HG03439 (cell line): Measurements from ENCODE around the gene SYVN1.
"Not testable (repeated sequence)": the region's sequence is repeated elsewhere in the genome, so short reads cannot be mapped to it uniquely, and the experiment has no call there.

Experiments
- ATAC-seq: cut with Tn5 transposase; IDR thresholded peaks from one replicate; pipeline ENCODE4 v1.9.1; 2021; ENCODE audit warnings: mild to moderate bottlenecking, moderate library complexity; ENCODE audit not compliant: unreplicated experiment

SYVN1 gene

DNA sequence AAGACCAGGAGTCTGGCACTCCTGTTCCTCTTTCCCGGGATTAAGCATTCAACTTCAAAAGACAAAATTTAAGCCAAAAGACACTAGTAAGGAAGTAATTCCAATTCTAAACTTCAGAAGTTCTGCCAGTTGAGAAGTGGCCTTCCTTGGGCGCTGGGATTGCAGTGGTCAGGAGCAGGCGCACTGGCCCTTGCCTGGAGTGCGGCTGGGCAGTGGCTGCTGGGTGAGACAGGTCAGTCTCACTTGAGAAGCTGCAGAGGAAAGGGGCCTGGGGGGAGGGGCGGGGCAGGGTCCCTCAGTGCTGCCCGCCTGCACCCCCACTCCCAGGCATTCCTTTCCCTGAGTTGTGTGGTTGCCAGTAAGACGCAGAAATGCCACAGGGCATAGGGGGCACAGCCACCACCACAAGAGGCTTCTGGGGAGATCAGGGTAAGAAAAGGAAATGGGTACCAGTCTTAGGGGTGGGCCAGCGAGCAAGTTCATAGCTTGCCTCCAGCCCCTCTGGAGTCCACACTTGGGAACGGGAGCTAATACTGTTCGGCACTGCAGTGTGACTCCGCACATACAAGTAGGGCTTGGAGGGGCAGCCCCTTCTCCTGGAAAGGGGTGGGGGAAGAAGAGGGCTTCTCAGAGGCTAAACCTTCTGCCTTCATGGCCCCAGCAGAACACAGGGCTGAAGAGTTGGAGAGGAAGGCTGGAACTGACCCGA, 6.7 kb downstream of the SYVN1 start:
- no peak for ATAC-seq

DNA sequence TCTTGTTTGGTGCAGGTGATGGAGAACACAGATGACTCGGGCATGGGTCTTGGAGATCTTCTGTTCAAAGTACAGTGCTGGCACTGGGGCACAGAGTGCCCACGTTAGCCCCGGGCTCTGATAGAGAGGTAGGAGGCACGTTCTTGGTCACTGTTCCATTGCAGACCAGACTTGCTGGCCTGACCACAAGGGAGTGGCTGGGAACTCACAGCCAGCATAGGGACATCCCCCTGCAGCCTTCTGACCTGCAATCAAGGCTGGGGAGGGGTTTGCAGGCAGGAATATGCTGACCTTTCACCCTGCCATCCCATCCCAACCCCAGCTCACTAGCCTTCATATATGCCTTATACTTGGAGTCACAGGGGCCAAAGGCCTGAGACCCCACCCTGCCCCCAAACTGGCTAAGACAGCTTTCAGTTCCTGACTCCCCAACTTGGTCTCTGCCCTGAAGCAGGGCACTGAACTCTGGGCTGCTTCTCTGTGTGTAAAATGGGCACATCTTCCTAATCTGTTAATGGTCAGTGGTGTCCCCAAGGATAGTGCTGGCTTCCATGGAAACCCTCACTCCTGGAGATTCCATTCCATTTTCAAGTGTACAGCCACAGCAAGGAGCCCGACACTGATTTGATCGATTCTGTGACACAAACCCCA, 7.6 kb downstream of the SYVN1 start:
- ATAC-seq = no peak

DNA sequence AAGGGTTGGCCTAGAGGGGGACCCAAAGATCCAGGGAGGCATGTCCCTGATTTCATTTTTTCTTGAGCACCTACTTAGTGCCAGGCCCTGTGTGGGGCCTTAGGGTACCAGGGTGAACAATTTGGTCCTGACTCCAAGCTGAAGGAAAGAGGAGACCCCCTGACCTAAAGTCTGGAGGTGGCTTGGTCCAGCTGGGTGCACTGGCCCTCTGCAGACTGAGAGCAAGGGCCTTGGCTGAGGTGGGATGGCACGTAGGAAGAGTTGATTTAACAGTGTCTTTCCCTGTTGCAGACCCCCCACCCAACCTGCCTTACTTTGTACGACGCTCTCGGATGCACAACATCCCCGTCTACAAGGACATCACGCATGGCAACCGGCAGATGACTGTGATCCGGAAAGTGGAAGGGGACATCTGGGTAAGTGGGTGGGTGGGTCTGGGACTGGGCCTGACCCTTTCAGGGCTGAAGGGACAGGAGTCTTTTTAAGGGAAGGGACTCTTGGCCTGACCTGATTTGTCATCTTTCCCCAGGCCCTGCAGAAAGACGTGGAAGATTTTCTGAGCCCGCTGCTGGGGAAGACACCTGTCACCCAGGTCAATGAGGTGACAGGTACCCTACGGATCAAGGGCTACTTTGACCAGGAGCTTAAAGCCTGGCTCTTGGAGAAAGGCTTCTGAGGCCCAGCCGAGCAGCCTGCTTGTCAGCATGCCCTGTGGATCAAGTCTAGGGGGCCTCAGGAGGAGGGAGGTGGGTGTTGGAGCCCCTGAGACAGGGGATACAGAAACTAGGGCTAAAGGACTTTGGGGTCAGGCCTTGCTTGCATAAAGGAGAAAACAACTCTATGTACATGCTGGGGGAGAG, 8.9 kb downstream of the SYVN1 start:
- no peak for ATAC-seq

DNA sequence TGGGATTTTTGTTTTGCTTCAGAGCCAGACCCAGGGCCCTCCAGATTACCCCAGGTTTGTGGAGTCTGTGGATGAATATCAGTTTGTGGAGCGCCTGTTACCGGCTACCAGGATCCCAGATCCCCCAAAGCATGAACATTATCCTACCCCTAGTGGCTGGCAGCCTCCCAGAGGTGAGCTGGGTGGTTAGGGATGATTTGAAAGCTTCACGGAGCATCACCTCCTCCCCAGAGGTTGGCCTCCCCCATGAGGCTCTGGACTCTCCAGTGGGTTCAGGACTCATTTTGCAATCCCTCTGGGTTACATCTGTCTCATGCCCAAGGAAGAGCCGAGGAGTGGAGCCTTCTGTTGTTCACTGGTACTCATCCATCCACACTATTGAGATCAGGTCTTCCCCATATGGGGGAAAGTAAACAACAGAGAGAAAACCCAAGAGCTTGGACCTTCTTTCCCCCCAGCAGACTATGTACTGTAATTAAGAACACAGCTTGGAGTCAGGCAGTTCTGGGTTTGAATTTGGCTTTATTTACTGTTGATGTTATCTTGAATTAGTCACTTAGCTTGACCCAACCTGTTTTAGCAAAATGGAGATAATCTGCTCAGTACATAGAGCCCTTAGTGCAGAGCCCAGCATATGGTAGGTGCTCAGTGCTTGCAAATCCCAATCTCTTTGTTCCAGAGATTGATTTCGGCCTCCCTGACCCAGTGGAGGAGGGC, 9.7 kb downstream of the SYVN1 start:
- no peak for ATAC-seq

DNA sequence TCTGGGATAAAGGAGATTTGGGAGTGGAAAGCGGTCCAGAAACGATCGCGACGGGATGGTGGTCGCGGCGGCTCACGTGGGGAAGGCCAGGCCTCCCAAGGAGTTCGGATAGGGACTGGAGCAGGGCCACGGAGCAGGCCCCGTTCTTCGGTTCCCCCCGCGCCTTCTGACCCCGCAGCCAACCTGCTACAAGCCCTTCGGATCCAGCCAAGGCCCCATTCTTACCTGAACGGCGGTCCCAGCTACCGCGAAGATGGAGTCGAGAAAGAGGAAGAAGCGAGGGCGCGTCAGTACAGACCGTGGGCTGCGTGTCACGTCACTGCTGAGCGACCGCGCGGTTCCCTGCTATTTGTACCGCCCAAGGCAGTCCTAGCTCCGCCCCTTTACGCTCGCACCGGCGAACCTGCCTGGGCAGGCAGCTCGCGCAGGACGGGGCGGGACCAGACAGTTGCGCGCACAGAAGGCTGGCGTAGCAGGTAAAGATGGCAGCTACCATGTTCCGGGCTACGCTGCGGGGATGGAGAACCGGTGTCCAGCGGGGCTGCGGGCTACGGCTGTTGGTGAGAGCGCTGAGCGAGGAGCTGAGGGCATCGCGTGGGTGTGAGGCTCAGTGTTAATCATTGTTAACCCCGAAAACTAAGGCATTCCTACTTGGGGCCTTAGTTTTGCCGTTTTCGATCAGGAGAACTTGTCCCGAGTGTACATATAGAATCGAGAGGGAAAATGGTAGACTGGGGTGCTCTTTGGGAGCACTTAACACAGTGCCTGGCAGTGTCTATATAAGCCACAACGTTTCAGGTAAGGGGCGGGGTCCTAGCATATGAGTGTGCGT, 12.2 kb downstream of the SYVN1 start, which contains the start of the genes FAU and MRPL49:
Gene FAU (minus strand): TSS at position 270 of the 832 bp plus-strand sequence. CDS start 321 bp downstream, outside the sequence.
Gene MRPL49 (plus strand): TSS at position 457 of the 832 bp plus-strand sequence. CDS start 26 bp downstream, at position 483.
- ATAC-seq = peak; percentile 61

DNA sequence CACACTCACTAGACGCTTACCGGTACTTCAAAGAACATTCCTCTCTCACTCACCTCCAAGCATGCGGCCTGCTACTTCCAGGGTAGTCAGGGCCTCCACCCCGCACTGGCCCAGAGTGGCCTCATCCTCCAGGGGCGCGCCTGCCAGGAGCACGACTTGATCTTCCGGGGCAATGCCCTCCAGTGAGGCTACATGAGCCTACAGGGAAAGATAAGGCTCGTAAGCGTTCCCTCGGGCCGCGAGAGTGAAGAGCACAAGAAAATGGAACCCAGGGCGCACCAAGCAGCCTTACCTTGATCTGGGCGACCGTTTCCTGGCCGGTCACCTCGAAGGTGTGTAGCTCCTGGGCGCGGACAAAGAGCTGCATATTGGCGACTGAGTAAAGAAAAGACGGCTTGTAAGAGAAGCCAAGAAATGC, 12.9 kb downstream of the SYVN1 start:
- ATAC-seq = no peak

DNA sequence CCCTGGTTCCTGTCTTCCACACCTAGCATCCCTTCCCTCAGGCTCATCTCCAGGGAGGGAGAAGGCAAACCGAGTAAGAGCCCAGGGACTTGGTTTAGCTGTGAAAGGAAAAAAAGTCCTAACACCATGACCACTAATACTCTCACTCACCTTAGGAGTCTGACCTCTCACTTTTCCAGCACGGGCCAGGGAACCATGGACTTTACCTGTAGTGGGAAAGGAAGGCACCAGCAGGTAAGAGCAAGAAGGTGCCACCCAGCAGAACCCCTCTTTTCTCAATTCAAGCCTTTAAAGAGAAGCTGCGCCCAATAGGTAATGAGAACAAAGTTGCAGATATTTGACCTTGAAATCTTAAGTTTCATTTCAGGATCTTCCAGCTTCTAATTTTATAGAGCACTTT, 13.5 kb downstream of the SYVN1 start:
- no peak for ATAC-seq

DNA sequence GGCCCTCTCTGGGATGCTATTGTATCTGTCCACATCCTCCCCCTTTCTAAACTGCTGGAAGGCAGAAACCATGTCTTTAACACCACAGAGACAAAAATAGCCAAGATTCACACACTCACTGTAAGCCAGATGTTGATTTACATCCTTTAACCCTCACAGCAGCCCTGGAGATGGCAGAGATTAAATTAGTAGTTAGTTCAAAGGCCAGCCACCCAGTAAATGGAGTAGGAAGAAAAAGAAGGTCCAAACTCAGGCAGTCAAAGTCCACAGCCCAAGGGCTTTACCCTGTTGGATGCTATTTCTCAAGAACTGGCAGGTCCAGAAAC, 14.7 kb downstream of the SYVN1 start:
- no peak for ATAC-seq

DNA sequence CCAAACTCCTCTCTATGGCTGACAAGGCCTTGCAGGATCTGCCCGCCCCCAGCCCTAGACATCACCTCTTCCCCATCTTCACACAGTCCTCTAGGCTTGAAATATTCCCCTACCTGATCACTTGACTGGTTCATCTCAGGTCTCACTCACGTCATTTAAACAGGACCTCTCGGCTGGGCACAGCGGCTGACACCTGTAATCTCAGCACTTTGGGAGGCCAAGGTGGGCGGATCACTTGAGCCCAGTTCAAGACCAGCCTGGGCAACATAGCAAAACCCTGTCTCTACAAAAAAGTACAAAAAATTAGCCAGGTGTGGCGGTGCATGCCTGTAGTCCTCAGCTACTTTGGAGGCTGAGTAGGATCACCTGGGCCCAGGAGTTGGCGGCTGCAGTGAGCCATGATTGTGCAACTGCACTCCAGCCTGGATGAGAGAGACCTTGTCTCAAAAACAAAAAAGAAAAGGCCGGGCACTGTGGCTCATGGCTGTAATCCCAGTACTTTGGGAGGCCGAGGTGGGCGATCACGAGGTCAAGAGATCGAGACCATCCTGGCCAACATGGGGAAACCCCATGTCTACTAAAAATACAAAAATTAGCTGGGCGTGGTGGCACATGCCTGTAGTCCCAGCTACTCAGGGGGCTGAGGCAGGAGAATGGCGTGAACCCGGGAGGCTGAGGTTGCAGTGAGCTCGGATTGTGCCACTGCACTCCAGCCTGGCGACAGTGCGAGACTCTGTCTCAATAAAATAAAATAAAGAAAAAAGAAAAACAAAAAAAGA, 15.2 kb downstream of the SYVN1 start:
- not testable (repeated sequence) for ATAC-seq

DNA sequence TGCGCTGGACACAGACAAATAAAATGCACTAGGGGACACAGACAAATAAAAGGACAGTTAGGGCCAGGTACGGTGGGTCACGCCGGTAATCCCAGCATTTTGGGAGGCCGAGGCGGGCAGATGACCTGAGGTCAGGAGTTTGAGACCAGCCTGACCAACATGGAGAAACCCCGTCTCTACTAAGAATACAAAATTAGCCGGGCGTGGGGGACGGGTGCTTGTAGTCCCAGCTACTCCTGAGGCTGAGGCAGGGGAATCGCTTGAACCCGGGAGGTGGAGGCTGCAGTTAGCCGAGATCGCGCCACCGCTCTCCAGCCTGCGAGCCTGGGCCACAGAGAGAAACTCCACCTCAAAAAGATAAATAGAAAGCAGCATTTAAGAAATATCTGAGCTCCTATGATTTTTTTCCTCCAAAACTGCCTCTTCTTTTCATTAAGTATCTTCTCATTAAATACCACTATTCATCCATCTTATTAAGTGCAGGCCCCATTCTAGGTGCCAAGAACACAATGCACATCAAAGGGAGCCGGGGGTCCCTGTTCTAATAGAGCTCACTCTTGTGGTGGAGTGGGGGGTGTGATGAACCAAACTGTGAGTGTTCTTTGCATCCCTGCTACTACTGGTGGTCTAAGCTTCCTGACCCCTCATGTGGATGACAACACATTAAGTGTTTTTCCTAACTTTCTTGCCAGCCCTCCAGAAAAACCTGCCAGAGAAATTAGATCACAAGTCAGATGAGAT, 16.1 kb downstream of the SYVN1 start:
- ATAC-seq = no peak

DNA sequence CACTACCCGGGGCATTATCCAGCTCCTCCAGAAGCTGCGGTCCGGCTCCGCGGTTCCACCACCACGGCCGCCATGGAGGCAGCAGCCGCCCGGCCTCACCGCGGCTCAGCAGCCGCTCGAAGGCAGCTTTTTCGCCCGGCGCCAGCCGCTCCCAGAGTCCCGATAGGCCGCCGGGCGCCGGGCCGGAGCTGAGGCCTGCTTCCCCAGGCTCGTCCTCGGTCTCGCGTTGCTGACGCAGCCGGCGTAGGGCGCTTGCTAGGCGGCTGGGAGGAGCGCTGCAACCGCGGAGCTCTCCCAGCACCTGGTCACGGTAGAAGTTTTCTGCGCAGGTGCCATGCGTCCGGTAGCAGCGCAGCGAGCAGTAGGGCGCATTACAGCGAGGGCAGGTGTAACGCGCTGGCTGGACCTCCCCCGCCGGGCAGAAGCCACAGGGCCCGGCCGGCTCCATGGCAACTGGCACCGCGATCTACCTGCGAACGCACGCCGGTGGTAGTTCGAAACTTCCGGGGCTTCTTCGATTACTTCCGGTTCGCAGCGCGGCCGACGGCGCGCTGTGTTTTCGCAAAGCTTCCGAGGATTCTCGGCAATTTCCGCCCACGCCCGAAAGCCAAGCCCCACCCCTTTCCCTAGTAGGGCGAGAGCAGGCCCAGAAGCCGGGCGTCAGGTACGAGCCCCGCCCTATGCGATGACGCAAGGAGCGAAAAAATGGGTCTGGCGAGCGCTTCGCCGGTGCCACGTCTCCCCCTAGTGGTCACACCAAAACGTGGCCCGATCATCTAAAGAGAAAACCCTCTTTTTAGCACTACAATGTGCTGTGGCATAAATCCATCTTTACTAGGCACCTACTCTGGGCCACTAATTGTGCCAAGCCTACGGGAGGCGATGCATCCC, 16.9 kb downstream of the SYVN1 start, which contains the start of gene ZNHIT2:
Gene ZNHIT2 (minus strand): TSS at position 496 of the 891 bp plus-strand sequence. CDS start 48 bp downstream, at position 448.
- peak; percentile 57 for ATAC-seq

DNA sequence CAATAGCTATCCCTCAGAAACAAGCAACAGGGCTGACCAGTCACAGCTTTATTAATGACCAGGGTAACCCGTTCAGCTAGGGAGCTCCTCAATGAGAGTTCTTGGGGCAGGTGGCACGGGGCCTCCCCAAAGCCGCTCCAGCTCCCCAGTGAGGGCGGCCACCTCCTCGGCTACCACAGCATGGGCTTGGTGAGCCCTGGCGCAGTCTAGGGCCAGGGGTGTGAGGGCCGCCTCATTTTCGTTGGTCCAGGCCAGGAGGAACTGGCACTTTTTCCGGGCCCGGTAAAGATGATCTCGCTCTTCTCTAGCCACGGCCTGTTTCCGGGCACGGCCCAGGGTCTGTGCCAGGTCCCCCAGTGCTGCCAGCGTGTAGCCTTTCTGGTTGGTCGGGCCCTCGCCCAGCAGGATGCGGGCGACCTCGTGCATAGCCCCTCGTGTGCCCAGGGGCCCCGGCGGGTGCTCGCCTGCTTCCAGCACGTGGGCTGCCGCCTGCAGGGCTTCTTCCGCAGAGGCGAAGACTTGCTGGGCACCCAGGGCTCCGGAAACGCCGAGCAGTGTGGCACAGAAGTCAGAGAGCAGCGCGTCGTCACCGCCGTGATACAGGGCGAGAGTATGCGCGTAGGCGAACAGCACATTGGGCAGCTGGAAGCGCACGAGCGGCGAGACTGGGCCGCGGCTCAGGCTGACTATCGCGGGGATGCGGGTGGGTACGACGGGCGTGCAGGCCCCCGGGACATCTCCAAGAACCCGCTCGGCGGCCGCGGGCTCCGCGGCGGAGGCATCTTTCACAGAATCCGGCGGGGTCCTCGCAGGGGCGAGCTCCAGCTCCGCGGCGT, 17.7 kb downstream of the SYVN1 start:
- ATAC-seq = no peak

DNA sequence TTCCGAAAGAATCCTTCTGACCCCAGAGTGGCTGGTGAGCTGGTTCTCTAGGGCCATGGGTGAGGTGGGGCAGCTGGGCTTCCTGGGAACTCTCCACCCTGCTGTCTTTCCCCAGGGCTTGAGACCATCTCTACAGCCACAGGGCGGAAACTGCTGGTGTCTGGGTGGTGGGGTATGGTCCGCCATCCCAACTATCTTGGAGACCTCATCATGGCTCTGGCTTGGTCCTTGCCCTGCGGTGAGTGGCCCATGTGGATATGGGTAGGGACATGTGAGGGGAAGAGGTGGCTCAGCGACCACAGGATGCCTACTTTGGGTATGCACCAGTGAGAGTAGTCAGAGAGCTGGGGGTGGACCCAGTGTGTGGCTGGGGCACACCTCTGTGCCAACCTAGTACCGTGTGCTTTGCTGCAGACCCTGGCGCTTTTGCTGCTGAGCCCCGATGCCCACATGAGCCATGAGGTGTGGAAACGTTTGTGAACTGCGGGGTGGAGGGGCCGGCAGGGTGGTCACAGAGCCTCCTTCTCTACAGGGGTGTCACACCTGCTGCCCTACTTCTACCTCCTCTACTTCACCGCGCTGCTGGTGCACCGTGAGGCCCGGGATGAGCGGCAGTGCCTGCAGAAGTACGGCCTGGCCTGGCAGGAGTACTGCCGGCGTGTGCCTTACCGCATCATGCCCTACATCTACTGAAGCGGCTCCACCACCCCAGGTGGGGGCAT, 18.8 kb downstream of the SYVN1 start:
- ATAC-seq = no peak

DNA sequence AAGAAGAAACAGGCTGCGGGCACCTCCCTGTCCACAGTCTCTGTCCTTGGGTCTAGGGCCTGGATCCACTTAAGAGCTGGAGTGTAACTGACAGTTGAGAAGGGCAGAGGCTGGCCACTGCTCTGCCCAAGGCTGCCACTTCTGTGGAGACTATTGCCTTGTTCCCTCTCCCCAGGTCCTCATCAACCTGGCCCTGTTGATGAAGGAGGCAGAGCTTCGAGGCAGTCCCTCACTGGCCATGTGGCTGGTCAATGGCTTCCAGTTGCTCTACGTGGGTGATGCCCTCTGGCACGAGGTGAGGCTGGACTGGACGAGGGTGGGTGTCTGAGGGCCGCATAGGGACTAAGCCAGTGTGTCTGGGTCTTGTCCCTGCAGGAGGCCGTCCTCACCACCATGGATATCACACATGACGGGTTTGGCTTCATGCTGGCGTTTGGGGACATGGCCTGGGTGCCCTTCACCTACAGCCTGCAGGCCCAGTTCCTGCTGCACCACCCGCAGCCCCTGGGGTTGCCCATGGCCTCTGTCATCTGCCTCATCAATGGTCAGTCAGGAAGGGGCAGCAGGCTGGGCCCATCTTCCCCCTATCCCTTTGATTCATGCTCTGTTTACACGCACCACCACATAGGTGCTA, 19.7 kb downstream of the SYVN1 start:
- no peak for ATAC-seq

DNA sequence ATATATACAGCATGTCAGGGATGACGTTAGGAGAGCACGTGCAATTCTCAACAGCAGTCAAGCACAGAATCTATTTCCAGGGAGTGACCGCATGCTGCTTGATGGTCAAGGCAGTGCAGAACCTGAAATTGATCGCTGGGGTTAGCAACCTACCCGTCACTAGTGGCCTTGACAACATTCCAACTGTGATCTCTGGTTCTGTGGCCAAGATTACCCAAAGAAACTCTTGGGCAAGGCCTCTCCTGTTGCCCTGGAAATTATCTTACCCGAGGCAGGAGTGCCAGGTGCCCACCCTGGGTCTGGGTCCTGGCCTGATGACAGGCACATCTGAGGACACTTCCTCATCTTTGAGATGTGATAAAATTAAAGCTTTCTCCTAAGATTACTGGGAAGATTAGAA, 20.5 kb downstream of the SYVN1 start:
- ATAC-seq = no peak
